GM12878 (cell line): ENCODE results near the gene RPRD1A.

Experiments used
- CREM ChIP-seq: IDR thresholded peaks from 2 replicates; pipeline ENCODE4 v1.6.1; 2014; ENCODE audit warnings: antibody characterized with exemption, low read depth
- CTCF ChIP-seq, 3 experiments: IDR thresholded peaks in 2 of 3; conservative IDR thresholded peaks in 1 of 3; 2 replicates each; pipeline ENCODE4 v1.5.1; 2011; ENCODE audit warnings: low read depth in 3 of 3, low read length in 3 of 3, mild to moderate bottlenecking in 3 of 3, control low read depth in 2 of 3, moderate library complexity in 2 of 3, inconsistent platforms in 1 of 3, mixed read lengths in 1 of 3; ENCODE audit not compliant: control insufficient read depth in 2 of 3, insufficient read depth in 1 of 3; ENCODE audit errors: extremely low read depth in 1 of 3
- HDAC2 ChIP-seq: fragments of 200-600 bp; sonication (generic); IDR thresholded peaks from 2 replicates; pipeline ENCODE4 v1.6.1; 2017
- NFYA ChIP-seq: IDR thresholded peaks from 2 replicates; pipeline ENCODE4 v1.6.1; 2011; ENCODE audit warnings: low read depth, mild to moderate bottlenecking, low read length, improper control_type of control experiment, borderline replicate concordance
- POLR2A ChIP-seq: IDR thresholded peaks from 2 replicates; pipeline ENCODE4 v1.6.1; 2011; ENCODE audit warnings: low read depth, mild to moderate bottlenecking, low read length
- RAD21 ChIP-seq: IDR thresholded peaks from 2 replicates; pipeline ENCODE4 v1.6.1; 2011; ENCODE audit warnings: mild to moderate bottlenecking, low read depth, low read length, moderate library complexity; ENCODE audit not compliant: insufficient read depth
- SMC3 ChIP-seq: IDR thresholded peaks from 2 replicates; pipeline ENCODE4 v1.6.1; 2011; ENCODE audit warnings: low read length, improper control_type of control experiment, borderline replicate concordance
- STAT1 ChIP-seq: fragments of 450-650 bp; conservative IDR thresholded peaks from 2 replicates; pipeline ENCODE4 v1.6.1; 2014; ENCODE audit warnings: antibody characterized with exemption, mild to moderate bottlenecking
- ZZZ3 ChIP-seq: IDR thresholded peaks from 2 replicates; pipeline ENCODE4 v1.6.1; 2011; ENCODE audit warnings: low read depth; ENCODE audit not compliant: control insufficient read depth, insufficient read length
- TF ChIP-seq, protein P1 (sequence below): fragments of 450-650 bp; IDR thresholded peaks from 2 replicates; pipeline ENCODE4 v1.6.1; 2017; ENCODE audit warnings: antibody characterized with exemption, mild to moderate bottlenecking, moderate library complexity
- TF ChIP-seq, protein P2 (sequence below): fragments of 450-650 bp; IDR thresholded peaks from 2 replicates; pipeline ENCODE4 v1.6.1; 2017; ENCODE audit warnings: mild to moderate bottlenecking

DNA sequence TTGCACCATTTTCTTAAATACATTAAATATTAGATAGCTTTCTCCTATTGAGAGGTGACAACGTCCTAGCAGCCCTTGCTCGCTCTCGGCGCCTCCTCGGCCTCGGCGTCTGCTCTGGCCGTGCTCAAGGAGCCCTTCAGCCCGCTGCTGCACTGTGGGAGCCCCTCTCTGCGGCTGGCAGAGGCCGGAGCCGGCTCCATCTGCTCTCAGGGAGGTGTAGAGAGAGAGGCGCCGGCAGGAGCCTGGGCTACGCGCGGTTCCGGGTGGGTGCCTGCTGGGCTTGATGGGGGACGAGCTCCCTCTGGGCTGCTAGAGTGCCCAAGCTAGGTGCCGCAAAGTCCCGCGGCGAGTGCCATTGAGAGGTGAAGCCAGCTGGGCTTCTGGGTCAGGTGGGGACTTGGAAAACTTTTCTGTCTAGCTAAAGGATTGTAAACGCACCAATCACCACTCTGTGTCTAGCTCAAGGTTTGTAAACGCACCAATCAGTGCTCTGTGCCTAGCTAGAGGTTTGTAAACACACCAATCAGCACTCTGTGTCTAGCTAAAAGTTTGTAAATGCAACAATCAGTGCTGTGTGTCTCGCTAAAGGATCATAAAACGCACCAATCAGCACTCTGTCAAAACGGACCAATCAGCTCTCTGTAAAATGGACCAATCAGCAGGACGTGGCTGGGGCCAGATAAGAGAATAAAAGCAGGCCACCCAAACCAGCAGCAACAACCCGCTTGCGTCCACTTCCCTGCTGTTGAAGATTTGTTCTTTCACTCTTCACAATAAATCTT lies 3.1 kb downstream of the RPRD1A start:
- TF ChIP-seq, protein P1, sequence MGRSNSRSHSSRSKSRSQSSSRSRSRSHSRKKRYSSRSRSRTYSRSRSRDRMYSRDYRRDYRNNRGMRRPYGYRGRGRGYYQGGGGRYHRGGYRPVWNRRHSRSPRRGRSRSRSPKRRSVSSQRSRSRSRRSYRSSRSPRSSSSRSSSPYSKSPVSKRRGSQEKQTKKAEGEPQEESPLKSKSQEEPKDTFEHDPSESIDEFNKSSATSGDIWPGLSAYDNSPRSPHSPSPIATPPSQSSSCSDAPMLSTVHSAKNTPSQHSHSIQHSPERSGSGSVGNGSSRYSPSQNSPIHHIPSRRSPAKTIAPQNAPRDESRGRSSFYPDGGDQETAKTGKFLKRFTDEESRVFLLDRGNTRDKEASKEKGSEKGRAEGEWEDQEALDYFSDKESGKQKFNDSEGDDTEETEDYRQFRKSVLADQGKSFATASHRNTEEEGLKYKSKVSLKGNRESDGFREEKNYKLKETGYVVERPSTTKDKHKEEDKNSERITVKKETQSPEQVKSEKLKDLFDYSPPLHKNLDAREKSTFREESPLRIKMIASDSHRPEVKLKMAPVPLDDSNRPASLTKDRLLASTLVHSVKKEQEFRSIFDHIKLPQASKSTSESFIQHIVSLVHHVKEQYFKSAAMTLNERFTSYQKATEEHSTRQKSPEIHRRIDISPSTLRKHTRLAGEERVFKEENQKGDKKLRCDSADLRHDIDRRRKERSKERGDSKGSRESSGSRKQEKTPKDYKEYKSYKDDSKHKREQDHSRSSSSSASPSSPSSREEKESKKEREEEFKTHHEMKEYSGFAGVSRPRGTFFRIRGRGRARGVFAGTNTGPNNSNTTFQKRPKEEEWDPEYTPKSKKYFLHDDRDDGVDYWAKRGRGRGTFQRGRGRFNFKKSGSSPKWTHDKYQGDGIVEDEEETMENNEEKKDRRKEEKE: no peak
- TF ChIP-seq CTCF (IDR thresholded peaks at IDR 0.05 in 2 of 3, conservative IDR thresholded peaks at IDR 0.05 in 1 of 3; ENCODE audit: control insufficient read depth in 2 of 3, extremely low read depth in 1 of 3, insufficient read depth in 1 of 3, low read depth in 3 of 3, low read length in 3 of 3): no peak
- no peak for TF ChIP-seq STAT1
- no peak for TF ChIP-seq RAD21
- TF ChIP-seq ZZZ3: no peak
- no peak for TF ChIP-seq CREM
- no peak for TF ChIP-seq POLR2A
- TF ChIP-seq NFYA: no peak
- TF ChIP-seq, protein P2, sequence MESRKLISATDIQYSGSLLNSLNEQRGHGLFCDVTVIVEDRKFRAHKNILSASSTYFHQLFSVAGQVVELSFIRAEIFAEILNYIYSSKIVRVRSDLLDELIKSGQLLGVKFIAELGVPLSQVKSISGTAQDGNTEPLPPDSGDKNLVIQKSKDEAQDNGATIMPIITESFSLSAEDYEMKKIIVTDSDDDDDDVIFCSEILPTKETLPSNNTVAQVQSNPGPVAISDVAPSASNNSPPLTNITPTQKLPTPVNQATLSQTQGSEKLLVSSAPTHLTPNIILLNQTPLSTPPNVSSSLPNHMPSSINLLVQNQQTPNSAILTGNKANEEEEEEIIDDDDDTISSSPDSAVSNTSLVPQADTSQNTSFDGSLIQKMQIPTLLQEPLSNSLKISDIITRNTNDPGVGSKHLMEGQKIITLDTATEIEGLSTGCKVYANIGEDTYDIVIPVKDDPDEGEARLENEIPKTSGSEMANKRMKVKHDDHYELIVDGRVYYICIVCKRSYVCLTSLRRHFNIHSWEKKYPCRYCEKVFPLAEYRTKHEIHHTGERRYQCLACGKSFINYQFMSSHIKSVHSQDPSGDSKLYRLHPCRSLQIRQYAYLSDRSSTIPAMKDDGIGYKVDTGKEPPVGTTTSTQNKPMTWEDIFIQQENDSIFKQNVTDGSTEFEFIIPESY: peak; percentile 87
- no peak for TF ChIP-seq SMC3
- TF ChIP-seq HDAC2: no peak
